ENCODE results near the gene IZUMO1R. TPM values are rescaled to one million over a fixed set of nuclear protein-coding genes. Genes with fewer than 3 reads are reported as not detected.
"Not testable (repeated sequence)": the region's sequence is repeated elsewhere in the genome, so short reads cannot be mapped to it uniquely, and the experiment has no call there.

IZUMO1R gene
- total RNA-seq, 1 donor from 2014 or later = not detected

- ATAC-seq = no peak
- DNase-seq (ENCODE audit: low spot score) = no peak
Measured at GRCh38 chr11:94322501-94322900, 18.1 kb downstream of the IZUMO1R start.

GRCh38 chr11:94325681-94326080 lies 21.3 kb downstream of the IZUMO1R start:
- no peak for DNase-seq (ENCODE audit: low spot score)
- ATAC-seq = peak; percentile 72

- ATAC-seq (no peak), DNase-seq (ENCODE audit: low spot score) (no peak)
Measured at GRCh38 chr11:94326947-94327346, 22.6 kb downstream of the IZUMO1R start.

DNA sequence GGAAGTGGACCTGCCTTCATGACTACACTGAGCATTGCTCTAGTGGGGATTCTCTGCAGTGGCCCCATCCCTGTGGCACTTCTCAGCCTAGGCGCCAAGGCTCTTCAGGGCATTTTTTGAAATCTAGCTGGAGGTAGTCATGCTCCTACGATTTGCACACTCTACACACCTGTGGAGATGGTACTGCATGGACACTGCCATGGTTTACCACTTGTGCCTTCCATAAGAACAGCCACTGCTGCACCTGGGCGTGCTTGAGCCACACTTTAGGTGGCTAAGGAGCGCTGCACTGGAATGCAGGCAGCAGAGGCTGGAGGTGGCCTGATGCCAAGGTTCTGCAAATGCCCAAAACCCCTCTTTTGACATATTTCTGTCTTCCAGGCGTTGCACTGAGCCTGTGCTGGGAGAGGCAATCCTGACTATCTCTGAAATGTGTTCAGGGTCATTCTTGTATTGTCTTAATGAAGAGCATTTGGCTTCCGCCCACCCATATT lies 24.3 kb downstream of the IZUMO1R start:
- no peak for ATAC-seq
- DNase-seq (ENCODE audit: low spot score) = no peak

DNA sequence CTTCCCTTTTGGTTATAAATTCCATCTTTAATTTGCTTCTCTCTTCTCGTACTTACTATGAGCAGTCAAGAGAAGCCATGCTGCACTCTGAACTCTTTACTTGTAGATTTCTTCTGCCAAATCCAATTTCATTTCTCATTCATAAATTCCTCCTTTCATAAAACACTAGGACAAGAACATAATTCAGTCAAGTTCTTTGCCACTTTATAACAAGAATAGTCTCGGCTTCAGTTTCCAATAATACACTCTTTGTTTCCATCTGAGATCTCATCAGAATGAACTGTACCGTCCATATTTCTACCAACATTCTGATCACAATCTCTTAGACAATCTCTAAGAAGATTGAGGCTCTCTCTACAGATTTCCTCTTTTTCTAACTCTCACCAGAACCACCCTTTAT lies 25.1 kb downstream of the IZUMO1R start:
- DNase-seq (ENCODE audit: low spot score) (no peak), ATAC-seq (no peak)

GRCh38 chr11:94330789-94331188 lies 26.4 kb downstream of the IZUMO1R start:
- no peak for ATAC-seq

GRCh38 chr11:94332814-94333213 lies 28.4 kb downstream of the IZUMO1R start:
- DNase-seq (ENCODE audit: low spot score) = no peak
- ATAC-seq = no peak

More at GRCh38 chr11:94330789-94331188, 26.4 kb downstream of the IZUMO1R start:
- no peak for DNase-seq (ENCODE audit: low spot score)

DNA sequence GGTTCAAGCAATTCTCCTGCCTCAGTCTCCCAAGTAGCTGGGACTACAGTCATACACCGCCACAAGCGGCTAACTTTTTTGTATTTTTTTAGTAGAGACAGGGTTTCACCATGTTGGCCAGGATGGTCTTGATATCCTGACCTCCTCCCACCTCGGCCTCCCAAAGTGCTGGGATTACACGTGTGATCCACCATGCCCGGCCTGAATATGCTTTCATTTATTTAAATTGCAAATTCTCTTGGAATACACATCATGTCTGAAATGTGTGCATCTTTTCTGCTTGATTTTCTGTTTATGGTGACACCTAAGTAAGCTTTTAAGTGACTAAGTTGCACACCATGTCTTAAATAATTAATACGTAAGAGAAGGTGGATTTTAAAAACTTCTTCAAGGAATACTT lies 31.7 kb downstream of the IZUMO1R start:
- no peak for ATAC-seq
- DNase-seq (ENCODE audit: low spot score) = no peak

DNA sequence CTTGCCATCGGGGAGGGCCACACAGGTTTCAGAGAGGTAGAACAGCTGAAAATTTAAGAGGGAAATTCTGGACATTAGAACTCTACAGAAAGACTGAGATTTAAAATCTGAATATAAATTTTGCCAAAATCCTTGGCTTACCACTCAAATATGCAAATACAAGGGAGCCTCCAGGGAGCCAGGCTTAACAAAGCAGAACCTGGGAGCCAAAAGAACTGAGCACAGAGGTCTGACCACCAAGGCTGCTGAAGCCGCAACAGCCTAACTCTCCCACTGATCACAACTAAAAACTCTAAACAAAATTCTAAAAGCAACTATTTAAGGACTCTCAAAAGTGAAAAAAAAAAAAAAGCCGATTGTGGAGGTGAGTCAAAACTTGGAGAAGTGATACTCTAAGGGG lies 34.3 kb downstream of the IZUMO1R start:
- ATAC-seq = no peak

GRCh38 chr11:94342250-94342649 lies 37.9 kb downstream of the IZUMO1R start:
- ATAC-seq (no peak), DNase-seq (ENCODE audit: low spot score) (no peak)

More for the DNA sequence above, 34.3 kb downstream of the IZUMO1R start:
- no peak for DNase-seq (ENCODE audit: low spot score)

DNA sequence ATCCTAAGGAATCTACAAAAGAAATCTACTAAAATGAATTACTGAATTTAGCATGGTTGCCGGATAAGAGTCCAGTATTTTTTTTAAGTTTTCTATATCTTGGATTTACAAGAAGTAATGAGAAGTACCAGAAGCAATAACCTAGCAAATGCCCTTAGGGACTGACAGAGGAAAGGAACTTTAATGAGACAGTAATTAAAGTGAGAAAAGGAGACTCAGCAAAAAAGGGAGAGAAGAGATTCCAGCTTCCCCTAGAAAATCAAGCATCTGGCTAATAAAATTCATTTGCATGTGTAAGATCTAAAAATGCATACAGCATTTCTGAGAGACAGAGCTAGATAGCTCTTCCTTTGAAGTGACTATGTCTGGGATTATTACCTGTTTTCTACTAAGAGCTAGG lies 39.1 kb downstream of the IZUMO1R start:
- no peak for ATAC-seq
- DNase-seq (ENCODE audit: low spot score) = no peak

- ATAC-seq; DNase-seq (ENCODE audit: low spot score): not testable (repeated sequence)
Measured at GRCh38 chr11:94346311-94346710, 41.9 kb downstream of the IZUMO1R start.

DNA sequence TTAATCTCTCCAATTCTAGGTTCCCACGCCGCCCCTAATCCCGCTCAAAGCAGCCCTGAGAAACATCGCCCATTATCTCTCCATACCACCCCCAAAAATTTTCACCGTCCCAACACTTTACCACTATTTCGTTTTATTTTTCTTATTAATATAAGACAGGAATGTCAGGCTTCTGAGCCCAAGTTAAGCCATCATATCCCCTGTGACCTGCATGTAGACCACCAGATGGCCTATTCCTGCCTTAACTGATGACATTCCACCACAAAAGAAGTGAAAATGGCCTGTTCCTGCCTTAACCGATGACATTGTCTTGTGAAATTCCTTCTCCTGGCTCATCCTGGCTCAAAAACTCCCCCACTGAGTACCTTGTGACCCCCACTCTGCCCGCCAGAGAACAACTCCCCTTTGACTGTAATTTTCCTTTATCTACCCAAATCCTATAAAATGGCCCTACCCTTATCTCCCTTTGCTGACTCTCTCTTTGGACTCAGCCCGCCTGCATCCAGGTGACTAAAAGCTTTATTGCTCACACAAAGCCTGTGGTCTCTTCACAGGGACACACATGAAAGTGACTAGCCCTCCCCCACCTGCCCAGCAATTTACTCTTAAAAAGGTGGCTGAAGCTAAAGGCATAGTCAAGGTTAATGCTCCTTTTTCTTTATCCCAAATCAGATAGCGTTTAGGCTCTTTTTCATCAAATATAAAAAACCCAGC lies 46.6 kb downstream of the IZUMO1R start:
- DNase-seq (ENCODE audit: low spot score); ATAC-seq: not testable (repeated sequence)

Other genes with a start within 250 kb of the IZUMO1R start
- gene PANX1, start 175.7 kb upstream of the IZUMO1R start, total RNA-seq = 9.7 TPM
- gene GPR83, start 96.8 kb downstream of the IZUMO1R start, total RNA-seq = 0.28 TPM
- 3.9 TPM for gene MRE11, start 189.3 kb downstream of the IZUMO1R start, total RNA-seq
- 4.3 TPM for gene ANKRD49, start 189.4 kb downstream of the IZUMO1R start, total RNA-seq
- gene C11orf97, start 207.9 kb downstream of the IZUMO1R start, total RNA-seq = 0.35 TPM
- 1.2 TPM for gene FUT4, start 239.3 kb downstream of the IZUMO1R start, total RNA-seq

Data from left lobe of liver (tissue), 2 donors.